H1 (cell line): ENCODE data around the gene TACC2. TPM values are rescaled to one million over a fixed set of nuclear protein-coding genes. Genes with fewer than 3 reads are reported as not detected.

Experiments used
- CTCF ChIA-PET: fragments of 300-600 bp; sonication (Branson Sonifier 250); formaldehyde crosslinking; loops from one replicate; lab custom pipeline; 2021; ENCODE audit not compliant: partially characterized antibody; lab: Charles Lee
- POLR2A ChIA-PET: fragments of 300-600 bp; sonication (Branson Sonifier 250); formaldehyde crosslinking; loops from one replicate; lab custom pipeline; 2021; ENCODE audit warnings: inconsistent platforms; ENCODE audit not compliant: partially characterized antibody; lab: Charles Lee
- DNase-seq, 2 experiments: peaks; one replicate each; pipeline versions ENCODE4 v3.0.0 to v3.0.0-alpha.2; 2010 to 2022; ENCODE audit warnings: low spot score in 2 of 2, low read depth in 1 of 2, mixed read lengths in 1 of 2
- FAIRE-seq: peaks from 2 replicates; lab custom pipeline; 2011; peaks lifted over from hg19 to GRCh38; lab: Jason Lieb, UNC
- H2AFZ ChIP-seq: 2 replicates; pipeline ENCODE4 v1.8.1; 2012; ENCODE audit warnings: low read length, inconsistent platforms
- H2AK5ac ChIP-seq: 2 replicates; pipeline ENCODE4 v1.6.1; 2013; ENCODE audit warnings: low read depth, low read length
- H2BK120ac ChIP-seq: replicated peaks from 2 replicates; pipeline ENCODE3; 2013; ENCODE audit warnings: low read depth, low read length, inconsistent platforms
- H2BK12ac ChIP-seq: 2 replicates; pipeline ENCODE4 v1.6.1; 2013; ENCODE audit warnings: low read depth, low read length
- H2BK15ac ChIP-seq: 2 replicates; pipeline ENCODE4 v1.6.1; 2013; ENCODE audit warnings: low read length
- H2BK20ac ChIP-seq: 2 replicates; pipeline ENCODE4 v1.6.1; 2013; ENCODE audit warnings: low read length
- H2BK5ac ChIP-seq: 2 replicates; pipeline ENCODE4 v1.6.1; 2013; ENCODE audit warnings: low read depth, low read length
- H3K14ac ChIP-seq: 2 replicates; pipeline ENCODE4 v1.6.1; 2013; ENCODE audit warnings: inconsistent platforms; ENCODE audit not compliant: insufficient read length
- H3K18ac ChIP-seq: 2 replicates; pipeline ENCODE4 v1.6.1; 2013; ENCODE audit warnings: low read length; ENCODE audit errors: extremely low read depth
- H3K23ac ChIP-seq: 2 replicates; pipeline ENCODE4 v1.6.1; 2013; ENCODE audit warnings: inconsistent platforms; ENCODE audit not compliant: insufficient read length
- H3K23me2 ChIP-seq: 2 replicates; pipeline ENCODE4 v1.6.1; 2013; ENCODE audit warnings: low read depth, low read length
- H3K27ac ChIP-seq: 2 replicates; pipeline ENCODE4 v1.6.1; 2011; ENCODE audit warnings: low read depth, low read length, inconsistent platforms
- H3K27me3 ChIP-seq, 4 experiments: replicated peaks in 1 of 4; 1 replicate in 1 of 4; 2 replicates in 3 of 4; pipeline versions ENCODE4 v1.6.1 to v1.8.1; 2011 to 2013; ENCODE audit warnings: low read length in 3 of 4, mild to moderate bottlenecking in 3 of 4, inconsistent platforms in 2 of 4, mixed read lengths in 2 of 4, moderate library complexity in 1 of 4; ENCODE audit not compliant: control insufficient read depth in 3 of 4, insufficient read depth in 3 of 4; ENCODE audit errors: extremely low read depth in 1 of 4
- H3K36me3 ChIP-seq, 4 experiments: 2 replicates each; pipeline versions ENCODE4 v1.6.1 to v1.8.1; 2011 to 2013; ENCODE audit warnings: mild to moderate bottlenecking in 4 of 4, low read length in 3 of 4, moderate library complexity in 2 of 4, control low read depth in 1 of 4, inconsistent platforms in 1 of 4; ENCODE audit not compliant: insufficient read depth in 4 of 4, control insufficient read depth in 2 of 4
- H3K4ac ChIP-seq: replicated peaks from 2 replicates; pipeline ENCODE3; 2013; ENCODE audit warnings: low read length, low read depth, mixed read lengths, inconsistent platforms; ENCODE audit not compliant: insufficient read length
- H3K4me1 ChIP-seq, 4 experiments: replicated peaks in 1 of 4; 1 replicate in 1 of 4; 2 replicates in 3 of 4; pipeline versions ENCODE4 v1.6.1 to v1.8.1; 2011 to 2013; ENCODE audit warnings: low read length in 3 of 4, inconsistent platforms in 2 of 4, mixed read lengths in 1 of 4; ENCODE audit not compliant: insufficient read depth in 4 of 4, control insufficient read depth in 3 of 4
- H3K4me2 ChIP-seq, 2 experiments: 2 replicates each; pipeline versions ENCODE4 v1.6.1 to v1.8.1; 2011 to 2013; ENCODE audit warnings: low read depth in 2 of 2, low read length in 2 of 2, control low read depth in 1 of 2, inconsistent platforms in 1 of 2, mild to moderate bottlenecking in 1 of 2; ENCODE audit not compliant: insufficient read depth in 1 of 2
- H3K4me3 ChIP-seq, 4 experiments: fragments of 200-600, 300-600 bp in 1 of 4; sonication (generic), shearing (Covaris generic), sonication (Bioruptor Twin) in 1 of 4; 2 replicates each; pipeline versions ENCODE4 v1.5.1 to v1.8.1; 2011 to 2016; ENCODE audit warnings: low read length in 4 of 4, low read depth in 3 of 4, control low read depth in 2 of 4, inconsistent platforms in 2 of 4, mild to moderate bottlenecking in 2 of 4, mixed read lengths in 1 of 4, moderate library complexity in 1 of 4; ENCODE audit not compliant: insufficient read depth in 2 of 4; ENCODE audit errors: extremely low read depth in 1 of 4
- H3K56ac ChIP-seq: replicated peaks from 2 replicates; pipeline ENCODE3; 2013; ENCODE audit warnings: low read depth, mild to moderate bottlenecking, mixed read lengths, low read length, inconsistent platforms; ENCODE audit not compliant: insufficient read length
- H3K79me1 ChIP-seq: 2 replicates; pipeline ENCODE4 v1.6.1; 2013; ENCODE audit warnings: low read depth, low read length, control low read depth
- H3K79me2 ChIP-seq, 2 experiments: 2 replicates each; pipeline versions ENCODE4 v1.6.1 to v1.8.1; 2012 to 2013; ENCODE audit warnings: low read length in 2 of 2, mild to moderate bottlenecking in 2 of 2, inconsistent platforms in 1 of 2; ENCODE audit not compliant: insufficient read depth in 2 of 2, control insufficient read depth in 1 of 2
- H3K9ac ChIP-seq, 4 experiments: replicated peaks in 1 of 4; 1 replicate in 1 of 4; 2 replicates in 3 of 4; pipeline versions ENCODE4 v1.6.1 to v1.8.1; 2011 to 2013; ENCODE audit warnings: low read depth in 3 of 4, low read length in 3 of 4, control low read depth in 2 of 4, mild to moderate bottlenecking in 2 of 4, moderate library complexity in 2 of 4, inconsistent platforms in 1 of 4; ENCODE audit errors: extremely low read depth in 1 of 4
- H3K9me3 ChIP-seq, 2 experiments: 2 replicates each; pipeline versions ENCODE4 v1.6.1 to v1.8.1; 2012 to 2013; ENCODE audit warnings: mild to moderate bottlenecking in 2 of 2, moderate library complexity in 2 of 2, control low read depth in 1 of 2, inconsistent platforms in 1 of 2, low read depth in 1 of 2, low read length in 1 of 2, mixed read lengths in 1 of 2; ENCODE audit not compliant: insufficient read depth in 2 of 2
- H4K20me1 ChIP-seq, 2 experiments: replicated peaks in 1 of 2; 2 replicates each; pipeline versions ENCODE3 to v1.8.1; 2011 to 2013; ENCODE audit warnings: inconsistent platforms in 2 of 2, low read length in 2 of 2, mild to moderate bottlenecking in 1 of 2; ENCODE audit not compliant: insufficient read depth in 2 of 2, control insufficient read depth in 1 of 2
- H4K5ac ChIP-seq: 2 replicates; pipeline ENCODE4 v1.6.1; 2013; ENCODE audit warnings: low read length, low read depth, mixed read lengths, inconsistent platforms; ENCODE audit not compliant: insufficient read length
- H4K8ac ChIP-seq: 2 replicates; pipeline ENCODE4 v1.8.0; 2013; ENCODE audit warnings: mild to moderate bottlenecking, moderate library complexity, low read length, inconsistent platforms; ENCODE audit not compliant: insufficient read depth; ENCODE audit errors: extremely low read depth
- H4K91ac ChIP-seq: replicated peaks from 2 replicates; pipeline ENCODE3; 2013; ENCODE audit warnings: low read length, mixed read lengths, inconsistent platforms; ENCODE audit not compliant: insufficient read length
- NANOG ChIP-seq: IDR thresholded peaks from 2 replicates; pipeline ENCODE4 v1.6.1; 2011; ENCODE audit warnings: low read length, low read depth, mild to moderate bottlenecking, inconsistent platforms; ENCODE audit not compliant: insufficient read depth, poor library complexity, severe bottlenecking
- WGBS, 2 experiments: shearing (Covaris generic) in 1 of 2; methylation state at CpG; one replicate each; pipeline versions ENCODE4 v1.1.6 to v1.1.7; 2013 to 2015; ENCODE audit warnings: low lambda C conversion rate in 2 of 2, mixed read lengths in 2 of 2, inconsistent platforms in 1 of 2, low coverage in 1 of 2, missing lambda C conversion rate in 1 of 2; ENCODE audit not compliant: insufficient replicate concordance in 2 of 2, insufficient coverage in 1 of 2, insufficient read length in 1 of 2; ENCODE audit errors: extremely low coverage in 1 of 2, missing lambda C conversion rate in 1 of 2; 5-methylcytosine and 5-hydroxymethylcytosine counted together
- polyA plus RNA-seq, 7 experiments: library from polyadenylated mRNA; depleted of rRNA in 3 of 7; stranded (reverse) in 5 of 7; unstranded in 2 of 7; fragments of >200 nt in 5 of 7; fragments of 200-250 nt in 2 of 7; gene quantifications; 1 replicate in 5 of 7; 2 replicates in 1 of 7; 4 replicates in 1 of 7; pipeline versions ENCODE4 v1.2.1 to v1.2.3, GENCODE V29; 2011 to 2013; ENCODE audit warnings: missing spikeins in 2 of 7, mixed read lengths in 2 of 7
- total RNA-seq: library from RNA; stranded (reverse); fragmentation: NEBNext Ultra II Directional; extraction: Animal tissue kit (Norgen Biotek cat#: 25700); gene quantifications from 2 replicates; pipeline ENCODE4 v1.2.1, GENCODE V29; 2021

The TACC2 gene
- total and polyA plus RNA-seq, 2 of the 8 experiments (the other 6 are each of a cell fraction or from before 2014, with no cell fraction given) = 21.2 to 46.6 TPM

DNA sequence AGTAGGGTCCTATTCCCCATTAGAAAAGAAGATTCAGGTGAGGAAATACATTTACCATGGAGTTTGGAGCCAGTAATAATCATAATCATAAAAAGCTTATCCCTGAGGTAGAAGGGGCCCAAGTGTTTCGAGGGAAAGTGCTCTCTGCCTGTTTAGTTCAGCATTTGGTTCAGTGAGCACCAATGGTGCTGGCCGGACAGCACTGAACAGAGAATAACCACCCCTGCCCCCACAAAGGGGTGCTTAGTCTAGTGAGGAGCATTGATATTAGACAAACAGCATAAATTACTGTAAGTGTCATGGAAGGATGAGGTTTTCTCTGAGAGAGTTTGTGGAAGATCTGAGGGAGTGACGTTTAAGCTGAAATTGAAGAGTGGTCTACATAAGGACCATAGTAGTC lies 39.5 kb upstream of the TACC2 start:
- H4K20me1 ChIP-seq = no peaks in the 10 kb centered on the region
- ChIA-PET POLR2A (interaction anchor here (3.9 kb wide), 1 partner anchor 21 kb away, joined by 17 read pairs; the partner anchor contains the start of gene ATE1), CTCF (interaction anchor here (0.7 to 1.2 kb wide), 2 partner anchors 28 to 1349 kb away, joined by 3 to 7 read pairs; no protein-coding TSS in a partner anchor)
- no peak overlapping the region for H2AFZ ChIP-seq
- no peaks in the 10 kb centered on the region for H3K79me2 ChIP-seq
- FAIRE-seq (no peak), DNase-seq (no peak)
- H3K4me1 ChIP-seq = no peaks in the 10 kb centered on the region; a peak in 1 of 7 replicates
- H2BK12ac ChIP-seq = no peak overlapping the region
- TF ChIP-seq NANOG = no peak
- H4K5ac ChIP-seq = no peak overlapping the region
- H3K23me2 ChIP-seq = no peaks in the 10 kb centered on the region
- no peak overlapping the region for H3K4ac ChIP-seq
- H3K79me1 ChIP-seq = no peaks in the 10 kb centered on the region
- H3K27ac ChIP-seq = no peak overlapping the region
- no peak overlapping the region for H2BK20ac ChIP-seq
- no peak overlapping the region for H2BK15ac ChIP-seq
- H3K23ac ChIP-seq = no peak overlapping the region
- H3K14ac ChIP-seq = no peak overlapping the region
- no peak overlapping the region for H2AK5ac ChIP-seq
- no peak overlapping the region for H2BK5ac ChIP-seq
- no peak overlapping the region for H4K8ac ChIP-seq
- H3K36me3 ChIP-seq = 0 out of 8 replicates have a peak, but pooled peaks cover 0 to 3% (median 0%) of the 10 kb centered on the region in 4 experiments
- no peak overlapping the region for H3K4me3 ChIP-seq
- no peak overlapping the region for H4K91ac ChIP-seq
- H3K56ac ChIP-seq = no peak overlapping the region
- no peaks in the 10 kb centered on the region for H3K27me3 ChIP-seq
- H2BK120ac ChIP-seq = no peak overlapping the region
- H3K4me2 ChIP-seq = no peak overlapping the region
- no peak overlapping the region for H3K9ac ChIP-seq
- 62% methylated on average over 3 of the region's 3 CpGs; no CpG with 5 or more reads in 1 of the 2 experiments for WGBS, 2 experiments
- no peak overlapping the region for H3K18ac ChIP-seq
- H3K9me3 ChIP-seq = no peaks in the 10 kb centered on the region
